SK-N-SH (cell line): ENCODE measurements around the gene MIPEP. TPM values are rescaled to one million over a fixed set of nuclear protein-coding genes. Genes with fewer than 3 reads are reported as not detected.

Experiments
- CTCF ChIA-PET: fragments of 300-600, 350-600 bp; formaldehyde crosslinking; extraction: SDS; loops from one replicate; lab custom pipeline; 2021; lab: Yijun Ruan, JAX
- POLR2A ChIA-PET: fragments of 350-600 bp; sonication (Branson Sonifier 250); formaldehyde crosslinking; extraction: SDS; loops from one replicate; lab custom pipeline; 2020; ENCODE audit warnings: antibody characterized with exemption, inconsistent platforms; lab: Yijun Ruan, JAX
- DNase-seq: peaks from one replicate; pipeline ENCODE4 v3.0.0; 2012
- H2AFZ ChIP-seq: fragments of 200-600 bp; sonication (generic); 2 replicates; pipeline ENCODE4 v1.8.1; 2016; ENCODE audit warnings: antibody characterized with exemption, mild to moderate bottlenecking, low read depth
- H3F3A ChIP-seq: fragments of 200-600 bp; sonication (generic); replicated peaks from 2 replicates; pipeline ENCODE3; 2016; ENCODE audit warnings: antibody characterized with exemption, mild to moderate bottlenecking; ENCODE audit not compliant: insufficient read depth
- H3K27ac ChIP-seq, 2 experiments: fragments of 200-500 bp in 1 of 2; fragments of 200-600 bp in 1 of 2; sonication (Bioruptor generic) in 1 of 2; sonication (generic), shearing (Covaris generic) in 1 of 2; 2 replicates each; pipeline versions ENCODE4 v1.5.1 to v1.6.1; 2014 to 2016; ENCODE audit warnings: low read depth in 2 of 2, inconsistent platforms in 1 of 2, low read length in 1 of 2, mild to moderate bottlenecking in 1 of 2, mixed read lengths in 1 of 2
- H3K27me3 ChIP-seq: fragments of 200-600 bp; sonication (generic), shearing (Covaris generic); 2 replicates; pipeline ENCODE4 v1.6.1; 2016; ENCODE audit warnings: mixed run types; ENCODE audit not compliant: insufficient read depth
- H3K36me3 ChIP-seq, 2 experiments: fragments of 200-500 bp in 1 of 2; fragments of 200-600 bp in 1 of 2; sonication (Bioruptor generic) in 1 of 2; sonication (generic) in 1 of 2; replicated peaks in 1 of 2; 2 replicates each; pipeline versions ENCODE3 to v1.5.1; 2014 to 2016; ENCODE audit warnings: low read length in 1 of 2, mild to moderate bottlenecking in 1 of 2; ENCODE audit not compliant: insufficient read depth in 2 of 2, control insufficient read depth in 1 of 2
- H3K4me1 ChIP-seq, 2 experiments: fragments of 200-500 bp in 1 of 2; fragments of 200-600 bp in 1 of 2; sonication (Bioruptor generic) in 1 of 2; sonication (generic), shearing (Covaris generic) in 1 of 2; 2 replicates each; pipeline versions ENCODE4 v1.5.1 to v1.6.1; 2014 to 2016; ENCODE audit warnings: low read depth in 1 of 2, low read length in 1 of 2, mixed run types in 1 of 2; ENCODE audit not compliant: insufficient read depth in 2 of 2, control insufficient read depth in 1 of 2
- H3K4me2 ChIP-seq: fragments of 200-600 bp; sonication (generic), shearing (Covaris generic); 2 replicates; pipeline ENCODE4 v1.6.1; 2017; ENCODE audit warnings: mixed run types
- H3K4me3 ChIP-seq, 2 experiments: fragments of 200-500 bp in 1 of 2; fragments of 200-600 bp in 1 of 2; sonication (Bioruptor generic) in 1 of 2; sonication (generic), shearing (Covaris generic) in 1 of 2; 2 replicates each; pipeline versions ENCODE4 v1.5.1 to v1.8.1; 2014 to 2016; ENCODE audit warnings: low read depth in 2 of 2, inconsistent platforms in 1 of 2, low read length in 1 of 2, mild to moderate bottlenecking in 1 of 2, mixed read lengths in 1 of 2, moderate library complexity in 1 of 2
- H3K79me2 ChIP-seq: fragments of 200-600 bp; sonication (generic); 2 replicates; pipeline ENCODE4 v1.8.1; 2017; ENCODE audit warnings: mild to moderate bottlenecking; ENCODE audit not compliant: insufficient read depth
- H3K9ac ChIP-seq: fragments of 200-600 bp; sonication (generic); 2 replicates; pipeline ENCODE4 v1.6.1; 2017; ENCODE audit warnings: mixed run types
- H3K9me2 ChIP-seq: fragments of 200-600 bp; sonication (generic); 2 replicates; pipeline ENCODE4 v1.6.1; 2017; ENCODE audit warnings: mixed run types
- H3K9me3 ChIP-seq: fragments of 200-600 bp; sonication (generic); 2 replicates; pipeline ENCODE4 v1.6.1; 2017; ENCODE audit warnings: mixed run types, mild to moderate bottlenecking, moderate library complexity
- H4K20me1 ChIP-seq: fragments of 200-600 bp; sonication (generic); 2 replicates; pipeline ENCODE4 v1.6.1; 2017; ENCODE audit warnings: mild to moderate bottlenecking, mixed run types; ENCODE audit not compliant: insufficient read depth
- ELF1 ChIP-seq: IDR thresholded peaks from 2 replicates; pipeline ENCODE4 v1.4.0; 2012
- EZH2phosphoT487 ChIP-seq: fragments of 200-600 bp; sonication (generic); IDR thresholded peaks from 2 replicates; pipeline ENCODE4 v1.6.1; 2017; ENCODE audit warnings: low read depth, mixed run types, mild to moderate bottlenecking, antibody characterized with exemption, moderate library complexity, borderline replicate concordance
- FOSL2 ChIP-seq: IDR thresholded peaks from 2 replicates; pipeline ENCODE4 v1.4.0; 2012; ENCODE audit warnings: low read depth, mild to moderate bottlenecking, moderate library complexity, borderline replicate concordance
- IRF3 ChIP-seq: fragments of 150-350 bp; IDR thresholded peaks from 2 replicates; pipeline ENCODE4 v1.6.1; 2016; ENCODE audit warnings: mild to moderate bottlenecking, low read depth, low read length
- JUND ChIP-seq: IDR thresholded peaks from 2 replicates; pipeline ENCODE4 v1.4.0; 2012
- MAX ChIP-seq: IDR thresholded peaks from 2 replicates; pipeline ENCODE4 v1.4.0; 2012; ENCODE audit warnings: low read depth
- MEF2A ChIP-seq: IDR thresholded peaks from 2 replicates; pipeline ENCODE4 v1.4.0; 2012; ENCODE audit warnings: low read depth, borderline replicate concordance
- MXI1 ChIP-seq: IDR thresholded peaks from 2 replicates; pipeline ENCODE4 v1.6.1; 2012; ENCODE audit warnings: mild to moderate bottlenecking, low read depth, low read length, improper control_type of control experiment
- NFIC ChIP-seq: IDR thresholded peaks from 2 replicates; pipeline ENCODE4 v1.4.0; 2012; ENCODE audit warnings: borderline replicate concordance
- NRF1 ChIP-seq: IDR thresholded peaks from 2 replicates; pipeline ENCODE4 v1.6.1; 2012; ENCODE audit warnings: low read depth, mild to moderate bottlenecking, low read length
- POLR2AphosphoS5 ChIP-seq: IDR thresholded peaks from 2 replicates; pipeline ENCODE4 v1.6.1; 2012; ENCODE audit warnings: low read depth, low read length
- RAD21 ChIP-seq: IDR thresholded peaks from 2 replicates; pipeline ENCODE4 v1.6.1; 2012; ENCODE audit warnings: mild to moderate bottlenecking, low read length
- RFX5 ChIP-seq: IDR thresholded peaks from 2 replicates; pipeline ENCODE4 v1.6.1; 2012; ENCODE audit warnings: mild to moderate bottlenecking, improper control_type of control experiment, low read length
- RXRA ChIP-seq: IDR thresholded peaks from 2 replicates; pipeline ENCODE4 v1.4.0; 2012; ENCODE audit warnings: low read depth, mild to moderate bottlenecking, borderline replicate concordance
- SIN3A ChIP-seq: IDR thresholded peaks from 2 replicates; pipeline ENCODE4 v1.6.1; 2012; ENCODE audit warnings: low read depth, mild to moderate bottlenecking, low read length, moderate library complexity, borderline replicate concordance
- SMC3 ChIP-seq: IDR thresholded peaks from 2 replicates; pipeline ENCODE4 v1.6.1; 2012; ENCODE audit warnings: low read depth, low read length, improper control_type of control experiment
- TCF12 ChIP-seq: IDR thresholded peaks from 2 replicates; pipeline ENCODE4 v1.4.0; 2012
- ZBTB33 ChIP-seq: IDR thresholded peaks from 2 replicates; pipeline ENCODE4 v1.4.0; 2012; ENCODE audit warnings: low read depth, borderline replicate concordance
- WGBS: methylation state at CpG from one replicate; pipeline ENCODE4 v1.1.6; 2017; ENCODE audit warnings: low lambda C conversion rate; 5-methylcytosine and 5-hydroxymethylcytosine counted together
- polyA plus RNA-seq, 3 experiments: library from polyadenylated mRNA; depleted of rRNA; stranded (reverse); fragments of >200 nt; gene quantifications; 2 replicates each; pipeline ENCODE4 v1.2.3, GENCODE V29; 2012

Gene MIPEP
- polyA plus RNA-seq, 1 of the 3 experiments (the other 2 are of a cell fraction): 12.7 TPM

- Histone ChIP-seq H3F3A (no peaks in the 10 kb centered on the region), H3K36me3 (peaks cover 2 to 20% of the 10 kb centered on the region in 2 experiments), H3K9me2 (no peaks in the 10 kb centered on the region), H2AFZ (no peak overlapping the region), H3K4me3 (no peak overlapping the region), H3K27me3 (no peaks in the 10 kb centered on the region), H4K20me1 (no peaks in the 10 kb centered on the region), H3K27ac (no peak overlapping the region), H3K4me2 (no peak overlapping the region), H3K79me2 (no peaks in the 10 kb centered on the region), H3K9me3 (no peaks in the 10 kb centered on the region), H3K9ac (no peak overlapping the region), H3K4me1 (peaks cover 0 to 11% of the 10 kb centered on the region in 2 experiments; a peak in 1 of 4 replicates)
- WGBS: 97% methylated on average over 1 of the region's 1 CpG
- TF ChIP-seq ELF1 (no peak), TCF12 (no peak), MEF2A (no peak), MXI1 (no peak), RAD21 (no peak), RFX5 (no peak), SMC3 (no peak), JUND (no peak), ZBTB33 (no peak), FOSL2 (no peak)
- DNase-seq: no peak
- ChIA-PET CTCF (no interaction called here), POLR2A (no interaction called here)
Measured at GRCh38 chr13:23804166-23804565, 85.0 kb downstream of the MIPEP start.

GRCh38 chr13:23801141-23801540 lies 88.1 kb downstream of the MIPEP start:
- Histone ChIP-seq H3K4me2 (no peak overlapping the region), H3F3A (no peaks in the 10 kb centered on the region), H4K20me1 (no peaks in the 10 kb centered on the region), H3K27me3 (no peaks in the 10 kb centered on the region), H2AFZ (no peak overlapping the region), H3K36me3 (peaks cover 4 to 23% of the 10 kb centered on the region in 2 experiments), H3K9me2 (no peaks in the 10 kb centered on the region), H3K9ac (no peak overlapping the region), H3K4me1 (no peaks in the 10 kb centered on the region), H3K79me2 (no peaks in the 10 kb centered on the region), H3K9me3 (no peaks in the 10 kb centered on the region), H3K27ac (no peak overlapping the region), H3K4me3 (no peak overlapping the region)
- no peak for DNase-seq
- POLR2A ChIA-PET: no interaction called here
- TF ChIP-seq MAX (no peak), MEF2A (no peak), SMC3 (no peak), NFIC (no peak), FOSL2 (no peak), JUND (no peak), SIN3A (no peak), RXRA (no peak), NRF1 (no peak), MXI1 (no peak), POLR2AphosphoS5 (no peak), IRF3 (no peak), EZH2phosphoT487 (no peak)
- 96% methylated on average over 4 of the region's 4 CpGs for WGBS
- CTCF ChIA-PET: interaction anchor here (0.6 kb wide), 1 partner anchor 18 kb away, joined by 3 read pairs; no protein-coding TSS in a partner anchor
